HepG2 (cell line): ENCODE results near the gene MTOR. TPM values are rescaled to one million over a fixed set of nuclear protein-coding genes. Genes with fewer than 3 reads are reported as not detected.
A peak's percentile ranks its signal among the peaks of the same experiment; 100 is the strongest.

Experiments
- ATAC-seq: fragments of 200-7000 bp; cut with Tn5 transposase; 3 replicates; pipeline ENCODE4 v1.9.1; 2020; ENCODE audit warnings: mild to moderate bottlenecking, moderate library complexity
- BruUV-seq: library from RNA; stranded (reverse); fragments of 400-500 nt; replicated peaks from 2 replicates; lab custom pipeline; 2021; lab: Mats Ljungman, UMichigan
- CTCF ChIA-PET: fragments of 300-600 bp; formaldehyde crosslinking; extraction: SDS; loops from one replicate; lab custom pipeline; 2021; ENCODE audit warnings: low total read pairs, inconsistent platforms, low intra/inter-chr PET ratio; lab: Yijun Ruan, JAX
- POLR2A ChIA-PET: fragments of 350-600 bp; sonication (Branson Sonifier 250); formaldehyde crosslinking; loops from one replicate; lab custom pipeline; 2020; ENCODE audit warnings: antibody characterized with exemption, inconsistent platforms; lab: Yijun Ruan, JAX
- DNase-seq: peaks from one replicate; pipeline ENCODE4 v3.0.0-alpha.2; 2015; ENCODE audit warnings: low spot score
- FAIRE-seq: peaks from 3 replicates; lab custom pipeline; 2011; peaks lifted over from hg19 to GRCh38; lab: Jason Lieb, UNC
- H2AFZ ChIP-seq: one replicate; pipeline ENCODE4 v1.6.1; 2011; ENCODE audit warnings: low read length, inconsistent platforms
- H3K27ac ChIP-seq: fragments of 300-600 bp; 3 replicates; pipeline ENCODE4 v1.8.0; 2011; ENCODE audit warnings: mixed run types, mild to moderate bottlenecking, mixed read lengths, low read length, inconsistent platforms; ENCODE audit not compliant: insufficient read depth; ENCODE audit errors: extremely low read length
- H3K27me3 ChIP-seq, 2 experiments: fragments of 200-600 bp in 1 of 2; 2 replicates in 1 of 2; 3 replicates in 1 of 2; pipeline versions ENCODE4 v1.6.0 to v1.8.0; 2011; ENCODE audit warnings: low read length in 2 of 2, mild to moderate bottlenecking in 2 of 2, moderate library complexity in 2 of 2, inconsistent platforms in 1 of 2; ENCODE audit not compliant: insufficient read depth in 2 of 2, control insufficient read depth in 1 of 2
- H3K36me3 ChIP-seq, 2 experiments: fragments of 200-600 bp in 1 of 2; replicated peaks in 1 of 2; 2 replicates in 1 of 2; 3 replicates in 1 of 2; pipeline versions ENCODE4 v1.5.1 to v1.8.0; 2011; ENCODE audit warnings: low read length in 2 of 2, inconsistent platforms in 1 of 2; ENCODE audit not compliant: insufficient read depth in 2 of 2, control insufficient read depth in 1 of 2
- H3K4me1 ChIP-seq: 2 replicates; pipeline ENCODE4 v1.5.1; 2012; ENCODE audit warnings: low read length, inconsistent platforms; ENCODE audit not compliant: insufficient read depth
- H3K4me2 ChIP-seq: 2 replicates; pipeline ENCODE4 v1.6.0; 2011; ENCODE audit warnings: low read depth, low read length, inconsistent platforms
- H3K4me3 ChIP-seq, 3 experiments: fragments of 200-600 bp in 1 of 3; sonication (generic), shearing (Covaris generic) in 1 of 3; replicated peaks in 1 of 3; 2 replicates each; pipeline ENCODE4 v1.5.1; 2011 to 2016; ENCODE audit warnings: low read length in 3 of 3, inconsistent platforms in 2 of 3, low read depth in 2 of 3, mild to moderate bottlenecking in 2 of 3, control low read depth in 1 of 3, mixed read lengths in 1 of 3; ENCODE audit not compliant: insufficient read depth in 1 of 3
- H3K79me2 ChIP-seq: one replicate; pipeline ENCODE4 v1.6.1; 2011; ENCODE audit warnings: low read length, inconsistent platforms; ENCODE audit not compliant: insufficient read depth
- H3K9ac ChIP-seq: 2 replicates; pipeline ENCODE4 v1.6.0; 2011; ENCODE audit warnings: mild to moderate bottlenecking, low read depth, low read length, inconsistent platforms; ENCODE audit not compliant: insufficient read depth
- H3K9me3 ChIP-seq: 2 replicates; pipeline ENCODE4 v1.5.1; 2012; ENCODE audit warnings: mild to moderate bottlenecking, low read length
- H4K20me1 ChIP-seq: 2 replicates; pipeline ENCODE4 v1.6.0; 2011; ENCODE audit warnings: inconsistent platforms, mild to moderate bottlenecking, low read length, moderate library complexity; ENCODE audit not compliant: insufficient read depth
- NR2F6 ChIP-seq, 2 experiments: IDR thresholded peaks; 2 replicates each; pipeline ENCODE4 v1.6.1; 2016; ENCODE audit warnings: antibody characterized with exemption in 1 of 2, mild to moderate bottlenecking in 1 of 2
- PAX8 ChIP-seq: sonication (generic); formaldehyde crosslinking; IDR thresholded peaks from 2 replicates; pipeline ENCODE4 v1.8.0; 2022; ENCODE audit warnings: mild to moderate bottlenecking, missing genetic modification reagents, borderline replicate concordance
- PHF5A ChIP-seq: IDR thresholded peaks from one replicate; pipeline ENCODE4 v1.6.1; 2018; ENCODE audit warnings: low read depth, missing genetic modification reagents; ENCODE audit not compliant: unreplicated experiment
- PITX1 ChIP-seq: sonication (generic); formaldehyde crosslinking; IDR thresholded peaks from 2 replicates; pipeline ENCODE4 v1.5.1; 2020; ENCODE audit warnings: mild to moderate bottlenecking, missing genetic modification reagents
- SIN3A ChIP-seq: IDR thresholded peaks from 2 replicates; pipeline ENCODE4 v1.6.1; 2011; ENCODE audit warnings: low read depth, mild to moderate bottlenecking, control low read depth, low read length, borderline replicate concordance
- SP1 ChIP-seq, 2 experiments: fragments of 450-650 bp in 1 of 2; sonication (generic) in 1 of 2; formaldehyde crosslinking in 1 of 2; IDR thresholded peaks; 2 replicates each; pipeline versions ENCODE4 v1.4.0 to v1.6.1; 2016 to 2020; ENCODE audit warnings: missing genetic modification reagents in 1 of 2
- TAF1 ChIP-seq: sonication (generic); formaldehyde crosslinking; IDR thresholded peaks from 2 replicates; pipeline ENCODE4 v1.4.0; 2020; ENCODE audit warnings: missing genetic modification reagents
- ZNF138 ChIP-seq: sonication (generic); formaldehyde crosslinking; IDR thresholded peaks from 2 replicates; pipeline ENCODE4 v1.5.0; 2020; ENCODE audit warnings: mild to moderate bottlenecking, low read depth, missing genetic modification reagents
- ZNF577 ChIP-seq: sonication (generic); formaldehyde crosslinking; IDR thresholded peaks from 2 replicates; pipeline ENCODE4 v1.4.0; 2020; ENCODE audit warnings: mild to moderate bottlenecking, low read depth, missing genetic modification reagents, borderline replicate concordance
- ZNF629 ChIP-seq: sonication (generic); formaldehyde crosslinking; conservative IDR thresholded peaks from 2 replicates; pipeline ENCODE4 v1.5.0; 2020; ENCODE audit warnings: missing genetic modification reagents
- WGBS: methylation state at CpG from one replicate; pipeline ENCODE4 v1.1.6; 2017; ENCODE audit warnings: low lambda C conversion rate; 5-methylcytosine and 5-hydroxymethylcytosine counted together
- in situ Hi-C: cut with HindIII; loops from 2 replicates; pipeline ENCODE4 v1.10.0; 2017; ENCODE audit warnings: low pct_unique_long_range_greater_than_20kb; ENCODE audit not compliant: extremely low pct_ligation_motif_present
- intact Hi-C: fragments of 100-400 bp; cut with micrococcal nuclease; formaldehyde crosslinking; loops from one replicate; pipeline ENCODE4 v1.10.0; 2022; ENCODE audit not compliant: unreplicated experiment
- polyA plus RNA-seq, 8 experiments: library from polyadenylated mRNA; depleted of rRNA in 3 of 8; stranded (reverse) in 7 of 8; unstranded in 1 of 8; fragments of >200 nt; fragmentation: Illumina TruSeq in 4 of 8; extraction: Trizol in 4 of 8; gene quantifications; 2 replicates each; pipeline versions ENCODE4 v1.2.1 to v1.2.3, GENCODE V29; 2011 to 2016; ENCODE audit warnings: low read depth in 4 of 8, missing spikeins in 1 of 8, mixed read lengths in 1 of 8; ENCODE audit not compliant: insufficient read depth in 1 of 8
- total RNA-seq, 5 experiments: library from RNA; depleted of rRNA; stranded (reverse); fragments of >200 nt; fragmentation: Illumina TruSeq; extraction: Trizol; gene quantifications; 2 replicates each; pipeline ENCODE4 v1.2.3, GENCODE V29; 2016; ENCODE audit warnings: low read depth in 1 of 5
- TF ChIP-seq, protein P1 (sequence below): sonication (generic); formaldehyde crosslinking; IDR thresholded peaks from 2 replicates; pipeline ENCODE4 v1.5.0; 2020; ENCODE audit warnings: missing genetic modification reagents
- TF ChIP-seq, protein P2 (sequence below): sonication (generic); formaldehyde crosslinking; IDR thresholded peaks from 2 replicates; pipeline ENCODE4 v1.4.0; 2020; ENCODE audit warnings: missing genetic modification reagents; ENCODE audit errors: not compliant biosample characterization

Gene MTOR
- total and polyA plus RNA-seq, 2 of the 13 experiments (the other 11 are each of a cell fraction or from before 2014, with no cell fraction given), result 24.6 to 34.6 TPM

DNA sequence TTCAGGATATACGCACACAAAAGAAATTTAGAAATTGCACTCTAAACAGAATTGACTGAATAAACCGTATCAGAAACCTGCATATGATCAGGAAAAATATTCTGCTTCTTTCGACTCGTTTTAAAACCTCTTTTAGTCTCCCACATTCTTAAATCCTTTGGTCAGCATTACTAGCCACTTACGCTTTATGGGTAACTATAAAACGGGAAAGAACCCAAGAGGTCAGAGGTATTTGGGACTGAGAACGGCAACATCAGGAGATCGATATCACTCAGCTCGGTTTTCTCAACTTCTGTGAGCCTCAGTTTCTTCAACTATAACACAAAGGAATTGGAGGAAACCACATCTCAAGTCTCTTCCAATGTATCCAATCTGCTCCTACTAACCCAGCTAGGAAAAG, 109.6 kb downstream of the MTOR start (continued):
- no peak for TF ChIP-seq ZNF629
- TF ChIP-seq PAX8 (CRISPR knock-in tag), result no peak
- TF ChIP-seq, all 625 proteins: peak for 0

DNA sequence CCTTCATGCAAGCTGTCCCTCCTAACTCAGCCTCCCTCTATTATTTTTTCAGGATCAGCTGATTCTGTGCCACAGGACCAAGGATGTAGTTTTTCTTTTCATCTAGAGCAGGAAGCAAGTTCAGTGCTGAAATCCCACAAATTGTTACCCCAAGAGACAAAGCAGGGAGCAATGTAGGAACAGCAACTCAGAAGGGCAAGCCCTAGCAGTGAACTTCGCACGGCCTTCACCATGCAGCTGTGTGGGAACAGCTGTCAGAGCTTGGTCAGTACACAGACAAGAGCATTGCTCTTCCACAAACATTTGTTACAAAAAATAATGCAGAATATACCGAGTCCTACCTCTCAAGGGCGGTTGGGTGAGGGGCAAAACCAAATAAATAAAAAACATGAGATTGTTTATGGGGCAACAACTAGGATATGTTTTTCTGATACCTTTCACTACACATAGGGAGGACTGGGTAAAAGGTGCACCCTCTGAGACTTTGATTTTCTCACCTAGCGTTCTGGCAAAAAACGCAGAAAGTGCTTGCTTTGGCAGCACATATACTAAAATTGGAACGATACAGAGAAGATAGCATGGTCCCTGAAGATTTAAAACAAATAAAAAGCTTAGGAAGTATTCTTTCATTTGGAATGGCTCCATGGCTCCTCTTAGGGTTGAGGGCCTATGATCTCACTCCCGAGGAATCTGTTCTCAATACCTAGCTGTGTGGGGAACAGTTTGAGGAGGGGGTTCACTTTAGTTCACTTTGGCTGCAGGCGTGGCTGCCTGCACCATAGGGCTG, 110.3 kb downstream of the MTOR start:
- H3K4me3 ChIP-seq, result no peak overlapping the region
- no TSS peak for BruUV-seq
- H3K9ac ChIP-seq, result no peak overlapping the region
- H2AFZ ChIP-seq, result no peak overlapping the region
- peaks cover 10% of the 10 kb centered on the region; the same call in 1 of the 2 replicates for H3K4me1 ChIP-seq
- DNase-seq (no peak), FAIRE-seq (no peak), ATAC-seq (peak; percentile 70)
- in situ Hi-C loops, result no loop called here
- H3K79me2 ChIP-seq, result no peaks in the 10 kb centered on the region
- ChIA-PET CTCF (no interaction called here), POLR2A (no interaction called here)
- intact Hi-C loops, result no loop called here
- 88% methylated on average over 8 of the region's 9 CpGs for WGBS
- H3K27me3 ChIP-seq, result no peaks in the 10 kb centered on the region
- peaks cover 7 to 58% of the 10 kb centered on the region in 2 experiments for H3K36me3 ChIP-seq
- no peaks in the 10 kb centered on the region for H3K9me3 ChIP-seq
- H3K4me2 ChIP-seq, result no peak overlapping the region
- H4K20me1 ChIP-seq, result no peaks in the 10 kb centered on the region
- TF ChIP-seq PITX1 (CRISPR knock-in tag) (no peak), SIN3A (no peak), ZNF138 (no peak), TAF1 (no peak), ZNF577 (CRISPR knock-in tag) (no peak), NR2F6 (IDR thresholded peaks at IDR 0.05) (no peak), NR2F6 (CRISPR knock-in tag; IDR thresholded peaks at IDR 0.05) (no peak), PHF5A (CRISPR knock-in tag) (no peak), SP1 (IDR thresholded peaks at IDR 0.05) (no peak), SP1 (CRISPR knock-in tag; IDR thresholded peaks at IDR 0.05) (no peak)
- TF ChIP-seq, protein P1, sequence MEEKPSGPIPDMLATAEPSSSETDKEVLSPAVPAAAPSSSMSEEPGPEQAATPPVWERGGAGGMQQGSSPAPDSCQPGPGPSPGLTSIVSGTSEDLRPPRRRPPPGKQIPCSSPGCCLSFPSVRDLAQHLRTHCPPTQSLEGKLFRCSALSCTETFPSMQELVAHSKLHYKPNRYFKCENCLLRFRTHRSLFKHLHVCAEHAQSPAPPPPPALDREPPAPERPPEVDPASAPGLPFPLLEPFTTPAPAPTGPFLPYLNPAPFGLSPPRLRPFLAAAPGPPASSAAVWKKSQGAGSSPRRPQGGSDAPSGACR (CRISPR knock-in tag), result no peak
- TF ChIP-seq, protein P2, sequence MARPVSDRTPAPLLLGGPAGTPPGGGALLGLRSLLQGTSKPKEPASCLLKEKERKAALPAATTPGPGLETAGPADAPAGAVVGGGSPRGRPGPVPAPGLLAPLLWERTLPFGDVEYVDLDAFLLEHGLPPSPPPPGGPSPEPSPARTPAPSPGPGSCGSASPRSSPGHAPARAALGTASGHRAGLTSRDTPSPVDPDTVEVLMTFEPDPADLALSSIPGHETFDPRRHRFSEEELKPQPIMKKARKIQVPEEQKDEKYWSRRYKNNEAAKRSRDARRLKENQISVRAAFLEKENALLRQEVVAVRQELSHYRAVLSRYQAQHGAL (CRISPR knock-in tag), result no peak
- TF ChIP-seq, all 625 proteins: peak for 0
- H3K27ac ChIP-seq, result no peak overlapping the region
